Measurements from ENCODE around the gene SPIN2B. TPM values are rescaled to one million over a fixed set of nuclear protein-coding genes. Genes with fewer than 3 reads are reported as not detected.

The SPIN2B gene
- 12.6 and 15.9 TPM in 2 replicates for total RNA-seq

DNA sequence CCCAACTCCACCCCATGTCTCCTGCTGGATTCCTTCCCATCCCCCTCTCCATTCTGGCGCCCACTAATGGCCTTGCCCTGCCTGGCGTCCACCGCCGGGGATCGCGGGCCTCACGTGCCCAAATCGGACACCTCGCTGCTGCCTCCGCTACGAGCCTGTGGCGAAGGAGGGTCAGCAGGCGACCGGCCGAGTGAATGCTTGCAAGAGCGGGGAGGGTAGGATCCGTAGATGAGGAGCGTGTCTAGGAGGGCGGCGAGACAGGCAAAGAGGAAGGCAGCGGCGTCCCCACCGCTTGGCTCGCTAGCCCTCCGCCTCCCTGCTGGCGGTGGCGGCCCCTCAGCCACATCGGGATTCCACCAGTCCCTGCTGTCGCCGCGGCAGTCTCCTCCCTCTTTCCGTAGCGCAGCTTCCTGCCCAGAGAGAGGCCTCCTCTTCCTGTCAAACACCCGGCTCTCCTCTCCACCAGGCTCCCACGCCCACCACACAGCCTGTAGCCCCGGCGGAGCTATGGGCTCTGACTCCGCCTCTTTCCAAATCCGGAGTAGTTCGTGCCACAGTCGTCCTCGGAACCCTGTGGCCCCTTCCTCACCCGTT lies at the start of gene SPIN2B:
Gene SPIN2B (minus strand): TSS at position 387 of the 594 bp plus-strand sequence.

DNA sequence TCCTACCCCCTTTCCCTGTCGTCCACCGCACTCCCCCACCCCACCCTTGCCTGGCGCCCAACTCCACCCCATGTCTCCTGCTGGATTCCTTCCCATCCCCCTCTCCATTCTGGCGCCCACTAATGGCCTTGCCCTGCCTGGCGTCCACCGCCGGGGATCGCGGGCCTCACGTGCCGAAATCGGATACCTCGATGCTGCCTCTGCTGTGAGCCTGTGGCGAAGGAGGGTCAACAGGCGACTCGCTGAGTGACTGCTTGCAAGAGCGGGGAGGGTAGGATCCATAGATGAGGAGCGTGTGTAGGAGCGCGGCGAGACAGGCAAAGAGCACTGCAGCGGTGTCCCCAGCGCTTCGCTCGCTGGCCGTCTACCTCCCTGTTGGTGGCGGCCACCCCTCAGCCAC lies 15.7 kb upstream of the SPIN2B start, which contains the start of gene SPIN2A:
Gene SPIN2A (minus strand): TSS at position 325 of the 400 bp plus-strand sequence. CDS start 800 bp downstream, outside the sequence.

Other genes starting within 250 kb of the SPIN2B start
- gene SPIN3, start 126.0 kb downstream of the SPIN2B start, total RNA-seq: 7.0 and 8.7 TPM in 2 replicates
- 2.4 TPM in 2 replicates for gene SPIN2A, start 15.8 kb upstream of the SPIN2B start, total RNA-seq
- 0.26 and 0.47 TPM in 2 replicates for gene FAAH2, start 165.2 kb upstream of the SPIN2B start, total RNA-seq

All from bronchial smooth muscle cell (primary cell).